SK-N-SH treated with all-trans-retinoic acid at 6 μM for 48 hours (cell line): ENCODE measurements around the gene MLIP.

ENCODE experiments used
- ATAC-seq: fragments of 200-7000 bp; cut with Tn5 transposase; 3 replicates; pipeline ENCODE4 v1.9.1; 2020; ENCODE audit warnings: mild to moderate bottlenecking, moderate library complexity
- ARNTL ChIP-seq: fragments of 450-650 bp; formaldehyde crosslinking; IDR thresholded peaks from 2 replicates; pipeline ENCODE4 v1.5.0; 2020; ENCODE audit warnings: low read depth, mild to moderate bottlenecking, moderate library complexity, borderline replicate concordance
- BACH2 ChIP-seq: fragments of 250-450 bp; sonication (Bioruptor Pico); IDR thresholded peaks from 2 replicates; pipeline ENCODE4 v1.9.0; 2021; ENCODE audit warnings: mild to moderate bottlenecking, borderline replicate concordance
- CREB5 ChIP-seq: fragments of 250-450 bp; sonication (Bioruptor Pico); IDR thresholded peaks from 2 replicates; pipeline ENCODE4 v1.5.1; 2020; ENCODE audit warnings: low read depth, mild to moderate bottlenecking, moderate library complexity
- CSDC2 ChIP-seq: fragments of 250-450 bp; sonication (Bioruptor Pico); IDR thresholded peaks from 2 replicates; pipeline ENCODE4 v1.5.0; 2020; ENCODE audit warnings: mild to moderate bottlenecking, moderate library complexity
- CSRNP3 ChIP-seq: fragments of 250-450 bp; sonication (Bioruptor Pico); IDR thresholded peaks from 2 replicates; pipeline ENCODE4 v1.5.1; 2021; ENCODE audit warnings: mild to moderate bottlenecking, moderate library complexity
- ESRRG ChIP-seq: fragments of 250-450 bp; sonication (Bioruptor Pico); IDR thresholded peaks from 2 replicates; pipeline ENCODE4 v1.6.1; 2021; ENCODE audit warnings: mild to moderate bottlenecking
- GLIS3 ChIP-seq: fragments of 250-450 bp; sonication (Bioruptor Pico); IDR thresholded peaks from 2 replicates; pipeline ENCODE4 v1.5.0; 2020; ENCODE audit warnings: mild to moderate bottlenecking, moderate library complexity
- ISL1 ChIP-seq: fragments of 250-450 bp; sonication (Bioruptor Pico); IDR thresholded peaks from 2 replicates; pipeline ENCODE4 v2.1.2; 2022; ENCODE audit warnings: mild to moderate bottlenecking, moderate library complexity
- OSR1 ChIP-seq: fragments of 250-450 bp; sonication (Bioruptor Pico); IDR thresholded peaks from 2 replicates; pipeline ENCODE4 v1.8.0; 2022; ENCODE audit warnings: moderate library complexity, mild to moderate bottlenecking, inconsistent platforms
- PATZ1 ChIP-seq: fragments of 250-450 bp; sonication (Bioruptor Pico); IDR thresholded peaks from 2 replicates; pipeline ENCODE4 v1.8.0; 2020; ENCODE audit warnings: mild to moderate bottlenecking, moderate library complexity, borderline replicate concordance
- PPARA ChIP-seq: fragments of 250-450 bp; sonication (Bioruptor Pico); IDR thresholded peaks from 2 replicates; pipeline ENCODE4 v1.5.0; 2020; ENCODE audit warnings: mild to moderate bottlenecking, borderline replicate concordance
- SNAI2 ChIP-seq: fragments of 250-450 bp; sonication (Bioruptor Pico); IDR thresholded peaks from 2 replicates; pipeline ENCODE4 v1.5.0; 2020; ENCODE audit warnings: mild to moderate bottlenecking, moderate library complexity
- TCF4 ChIP-seq: fragments of 250-450 bp; sonication (Bioruptor Pico); IDR thresholded peaks from 2 replicates; pipeline ENCODE4 v1.8.0; 2021; ENCODE audit warnings: mild to moderate bottlenecking, moderate library complexity, borderline replicate concordance
- TOX ChIP-seq: fragments of 250-450 bp; sonication (Bioruptor Pico); IDR thresholded peaks from 2 replicates; pipeline ENCODE4 v1.8.0; 2021; ENCODE audit warnings: mild to moderate bottlenecking, moderate library complexity, borderline replicate concordance
- TSHZ2 ChIP-seq: fragments of 250-450 bp; sonication (Bioruptor Pico); IDR thresholded peaks from 2 replicates; pipeline ENCODE4 v1.5.0; 2020; ENCODE audit warnings: mild to moderate bottlenecking, moderate library complexity
- ZC3H10 ChIP-seq: fragments of 250-450 bp; sonication (Bioruptor Pico); IDR thresholded peaks from 2 replicates; pipeline ENCODE4 v1.5.1; 2021; ENCODE audit warnings: mild to moderate bottlenecking, moderate library complexity
- ZFP3 ChIP-seq: fragments of 250-450 bp; sonication (Bioruptor Pico); IDR thresholded peaks from 2 replicates; pipeline ENCODE4 v1.5.0; 2020; ENCODE audit warnings: mild to moderate bottlenecking, moderate library complexity
- ZNF565 ChIP-seq: fragments of 450-650 bp; formaldehyde crosslinking; conservative IDR thresholded peaks from 2 replicates; pipeline ENCODE4 v1.5.0; 2020; ENCODE audit warnings: low read depth, mild to moderate bottlenecking, moderate library complexity
- ZNF70 ChIP-seq: fragments of 450-650 bp; formaldehyde crosslinking; IDR thresholded peaks from 2 replicates; pipeline ENCODE4 v1.5.0; 2020; ENCODE audit warnings: mild to moderate bottlenecking, moderate library complexity
- ZNF8 ChIP-seq: fragments of 450-650 bp; formaldehyde crosslinking; IDR thresholded peaks from 2 replicates; pipeline ENCODE4 v1.5.0; 2020; ENCODE audit warnings: mild to moderate bottlenecking, moderate library complexity
- TF ChIP-seq, protein P1 (sequence below): fragments of 250-450 bp; sonication (Bioruptor Pico); IDR thresholded peaks from 2 replicates; pipeline ENCODE4 v1.8.0; 2021; ENCODE audit warnings: low read depth, mild to moderate bottlenecking, moderate library complexity, borderline replicate concordance

MLIP gene

GRCh38 chr6:54070025-54070424 lies 41.2 kb upstream of the MLIP start:
- TF ChIP-seq BACH2 = no peak
- TF ChIP-seq ZC3H10 (CRISPR knock-in tag) = no peak
- TF ChIP-seq CSRNP3 (CRISPR knock-in tag) = no peak
- TF ChIP-seq, protein P1, sequence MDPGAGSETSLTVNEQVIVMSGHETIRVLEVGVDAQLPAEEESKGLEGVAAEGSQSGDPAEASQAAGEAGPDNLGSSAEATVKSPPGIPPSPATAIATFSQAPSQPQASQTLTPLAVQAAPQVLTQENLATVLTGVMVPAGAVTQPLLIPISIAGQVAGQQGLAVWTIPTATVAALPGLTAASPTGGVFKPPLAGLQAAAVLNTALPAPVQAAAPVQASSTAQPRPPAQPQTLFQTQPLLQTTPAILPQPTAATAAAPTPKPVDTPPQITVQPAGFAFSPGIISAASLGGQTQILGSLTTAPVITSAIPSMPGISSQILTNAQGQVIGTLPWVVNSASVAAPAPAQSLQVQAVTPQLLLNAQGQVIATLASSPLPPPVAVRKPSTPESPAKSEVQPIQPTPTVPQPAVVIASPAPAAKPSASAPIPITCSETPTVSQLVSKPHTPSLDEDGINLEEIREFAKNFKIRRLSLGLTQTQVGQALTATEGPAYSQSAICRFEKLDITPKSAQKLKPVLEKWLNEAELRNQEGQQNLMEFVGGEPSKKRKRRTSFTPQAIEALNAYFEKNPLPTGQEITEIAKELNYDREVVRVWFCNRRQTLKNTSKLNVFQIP (CRISPR knock-in tag) = no peak
- no peak for TF ChIP-seq ZNF70
- no peak for TF ChIP-seq CREB5 (CRISPR knock-in tag)
- no peak for TF ChIP-seq ZFP3
- no peak for TF ChIP-seq TSHZ2
- TF ChIP-seq SNAI2 = no peak
- TF ChIP-seq ESRRG (CRISPR knock-in tag) = no peak
- no peak for TF ChIP-seq ISL1 (CRISPR knock-in tag)
- no peak for TF ChIP-seq GLIS3
- TF ChIP-seq ZNF565 (CRISPR knock-in tag) = no peak
- TF ChIP-seq PATZ1 (CRISPR knock-in tag) = no peak
- no peak for TF ChIP-seq CSDC2 (CRISPR knock-in tag)
- TF ChIP-seq ARNTL = no peak
- TF ChIP-seq OSR1 = no peak
- TF ChIP-seq, all 23 proteins: peak for 0
- ATAC-seq = no peak

GRCh38 chr6:54071821-54072340 lies 39.4 kb upstream of the MLIP start:
- TF ChIP-seq TCF4 (CRISPR knock-in tag) (no peak), ARNTL (no peak), SNAI2 (no peak), BACH2 (no peak), ESRRG (CRISPR knock-in tag) (no peak), ZC3H10 (CRISPR knock-in tag) (no peak), ZNF8 (CRISPR knock-in tag) (no peak), CREB5 (CRISPR knock-in tag) (no peak), TOX (CRISPR knock-in tag) (no peak), ISL1 (CRISPR knock-in tag) (no peak), CSRNP3 (CRISPR knock-in tag) (no peak), GLIS3 (no peak), ZNF565 (CRISPR knock-in tag) (no peak), ZNF70 (no peak), OSR1 (no peak), PPARA (CRISPR knock-in tag) (no peak), CSDC2 (CRISPR knock-in tag) (no peak), TSHZ2 (no peak), ZFP3 (no peak)
- TF ChIP-seq, protein P1 (CRISPR knock-in tag) = no peak
- no peak for ATAC-seq
